ENCODE results near the gene CLEC3B.
"Not testable (repeated sequence)": the region's sequence is repeated elsewhere in the genome, so short reads cannot be mapped to it uniquely, and the experiment has no call there.

The CLEC3B gene

GRCh38 chr3:45062697-45063070 lies 36.6 kb downstream of the CLEC3B start:
- no peak overlapping the region for H3K27ac ChIP-seq
- DNase-seq (ENCODE audit: low read depth, low spot score) = no peak

- H3K27ac ChIP-seq = peak overlapping the region; percentile 69
- DNase-seq (ENCODE audit: low read depth, low spot score) = no peak
These were observed 38.6 kb downstream of the CLEC3B start for GRCh38 chr3:45064512-45065372.

GRCh38 chr3:45065373-45065720 lies 39.2 kb downstream of the CLEC3B start:
- H3K27ac ChIP-seq = peak overlapping the region; percentile 69
- DNase-seq (ENCODE audit: low read depth, low spot score) = no peak

GRCh38 chr3:45066109-45066801 lies 40.2 kb downstream of the CLEC3B start:
- no peak for DNase-seq (ENCODE audit: low read depth, low spot score)
- no peak overlapping the region for H3K27ac ChIP-seq

- DNase-seq (ENCODE audit: low read depth, low spot score) = no peak
- no peak overlapping the region for H3K27ac ChIP-seq
These were observed 41.4 kb downstream of the CLEC3B start for GRCh38 chr3:45067486-45067885.

GRCh38 chr3:45067941-45068340 lies 41.8 kb downstream of the CLEC3B start:
- no peak for DNase-seq (ENCODE audit: low read depth, low spot score)
- no peak overlapping the region for H3K27ac ChIP-seq

GRCh38 chr3:45071075-45071474 lies 45.0 kb downstream of the CLEC3B start:
- DNase-seq (ENCODE audit: low read depth, low spot score) = no peak
- H3K27ac ChIP-seq = no peak overlapping the region

- no peak overlapping the region for H3K27ac ChIP-seq
- no peak for DNase-seq (ENCODE audit: low read depth, low spot score)
These were observed 49.9 kb downstream of the CLEC3B start for GRCh38 chr3:45075821-45076625.

GRCh38 chr3:45078256-45078655 lies 52.2 kb downstream of the CLEC3B start:
- not testable (repeated sequence) for H3K27ac ChIP-seq; DNase-seq (ENCODE audit: low read depth, low spot score)

- DNase-seq (ENCODE audit: low read depth, low spot score) = no peak
These were observed 52.9 kb downstream of the CLEC3B start for GRCh38 chr3:45078910-45079522.

GRCh38 chr3:45079715-45080114 lies 53.6 kb downstream of the CLEC3B start:
- peak overlapping the region; percentile 10 for H3K27ac ChIP-seq
- DNase-seq (ENCODE audit: low read depth, low spot score) = no peak

More at GRCh38 chr3:45078910-45079522, 52.9 kb downstream of the CLEC3B start:
- H3K27ac ChIP-seq = peak overlapping the region; percentile 10

- H3K27ac ChIP-seq = no peak overlapping the region
- no peak for DNase-seq (ENCODE audit: low read depth, low spot score)
These were observed 54.7 kb downstream of the CLEC3B start for GRCh38 chr3:45080824-45081223.

GRCh38 chr3:45081506-45082141 lies 55.5 kb downstream of the CLEC3B start:
- no peak overlapping the region for H3K27ac ChIP-seq
- no peak for DNase-seq (ENCODE audit: low read depth, low spot score)

- DNase-seq (ENCODE audit: low read depth, low spot score) = no peak
- H3K27ac ChIP-seq = no peak overlapping the region
These were observed 56.0 kb downstream of the CLEC3B start for GRCh38 chr3:45082142-45082538.

- H3K27ac ChIP-seq = no peak overlapping the region
- DNase-seq (ENCODE audit: low read depth, low spot score) = no peak
These were observed 56.9 kb downstream of the CLEC3B start for GRCh38 chr3:45083023-45083422.

- no peak overlapping the region for H3K27ac ChIP-seq
- DNase-seq (ENCODE audit: low read depth, low spot score) = no peak
These were observed 58.3 kb downstream of the CLEC3B start for GRCh38 chr3:45084361-45084760.

GRCh38 chr3:45084820-45085816 lies 59.0 kb downstream of the CLEC3B start:
- DNase-seq (ENCODE audit: low read depth, low spot score) = no peak
- H3K27ac ChIP-seq = no peak overlapping the region
